Measurements from ENCODE around the gene PRR7.

GRCh38 chr5:177472460-177473442 lies 26.1 kb downstream of the PRR7 start:
- no peak for TF ChIP-seq CTCF (IDR thresholded peaks at IDR 0.05)
- TF ChIP-seq POLR2A (IDR thresholded peaks at IDR 0.05) = no peak
- TF ChIP-seq POLR2AphosphoS5 (IDR thresholded peaks at IDR 0.05; ENCODE audit: insufficient read depth in 1 of 2, low read depth in 1 of 2) = no peak
